ENCODE results near the gene ATG16L2. TPM values are rescaled to one million over a fixed set of nuclear protein-coding genes. Genes with fewer than 3 reads are reported as not detected.

ATG16L2 gene
- total and polyA plus RNA-seq, 10 of the 15 experiments (the other 5 are each of a cell fraction or from before 2014, with no cell fraction given): 1.9 to 67.7 (median 30.4) TPM

GRCh38 chr11:72812967-72813739 lies 1.1 kb upstream of the ATG16L2 start (continued):
- peak; percentile 17; the same call in 1 of the 2 replicates for TF ChIP-seq EED (IDR thresholded peaks at IDR 0.05; ENCODE audit: low read depth)
- peak; percentile 91 for TF ChIP-seq SMARCA5 (IDR thresholded peaks at IDR 0.05)
- no peak for TF ChIP-seq NR2F1 (conservative IDR thresholded peaks at IDR 0.05)
- TF ChIP-seq IKZF2 (IDR thresholded peaks at IDR 0.05): peak; percentile 60 to 61; a peak in 3 of 4 replicates
- no peak for TF ChIP-seq BCL11A (IDR thresholded peaks at IDR 0.05; ENCODE audit: low read depth, low read length)
- peak; percentile 57; the same call in 1 of the 2 replicates for TF ChIP-seq IKZF1 (conservative IDR thresholded peaks at IDR 0.05)
- TF ChIP-seq SRF (IDR thresholded peaks at IDR 0.05; ENCODE audit: low read depth in 2 of 2, low read length in 2 of 2): no peak
- TF ChIP-seq YY1 (IDR thresholded peaks at IDR 0.05; ENCODE audit: low read depth, low read length): peak; percentile 35; the same call in 1 of the 2 replicates
- peak; percentile 50; the same call in 1 of the 2 replicates for TF ChIP-seq POLR2AphosphoS5 (IDR thresholded peaks at IDR 0.05; ENCODE audit: low read length)
- no peak for TF ChIP-seq USF1 (IDR thresholded peaks at IDR 0.05; ENCODE audit: borderline replicate concordance, extremely low read length, insufficient read depth, low read depth, low read length)
- TF ChIP-seq TBL1XR1 (IDR thresholded peaks at IDR 0.05; ENCODE audit: low read depth, low read length): no peak
- peak; percentile 78 to 87 (median 82) for TF ChIP-seq CTCF (IDR thresholded peaks at IDR 0.05 in 2 of 3, conservative IDR thresholded peaks at IDR 0.05 in 1 of 3; ENCODE audit: control insufficient read depth in 2 of 3, extremely low read depth in 1 of 3, insufficient read depth in 1 of 3, low read depth in 3 of 3, low read length in 3 of 3)
- TF ChIP-seq MYC (IDR thresholded peaks at IDR 0.05; ENCODE audit: insufficient read depth, insufficient read length, insufficient replicate concordance, low read length, severe bottlenecking): no peak
- TF ChIP-seq RELA (IDR thresholded peaks at IDR 0.05; ENCODE audit: borderline replicate concordance, partially characterized antibody): no peak
